Neuronal stem cell (in vitro differentiated cells): ENCODE measurements around the gene KLK11.

ENCODE experiments used
- DNase-seq: peaks from one replicate; pipeline ENCODE4 v3.0.0-alpha.2; 2013; ENCODE audit warnings: low spot score
- H2AFZ ChIP-seq: one replicate; pipeline ENCODE4 v1.6.1; 2013; ENCODE audit warnings: mild to moderate bottlenecking, low read length, inconsistent platforms
- H2AK5ac ChIP-seq: 2 replicates; pipeline ENCODE4 v1.6.1; 2013; ENCODE audit warnings: low read depth, mild to moderate bottlenecking, inconsistent platforms, low read length, moderate library complexity, mixed read lengths
- H2BK120ac ChIP-seq: 2 replicates; pipeline ENCODE4 v1.6.1; 2013; ENCODE audit warnings: low read depth, mild to moderate bottlenecking, inconsistent platforms, low read length, moderate library complexity, mixed read lengths
- H2BK12ac ChIP-seq: one replicate; pipeline ENCODE4 v1.6.1; 2013; ENCODE audit warnings: low read length, inconsistent platforms
- H2BK15ac ChIP-seq: 2 replicates; pipeline ENCODE4 v1.6.1; 2013; ENCODE audit warnings: mild to moderate bottlenecking, low read length, inconsistent platforms, mixed read lengths
- H2BK5ac ChIP-seq: one replicate; pipeline ENCODE4 v1.6.1; 2013; ENCODE audit warnings: inconsistent platforms, mild to moderate bottlenecking, low read length, moderate library complexity
- H3K14ac ChIP-seq: one replicate; pipeline ENCODE4 v1.6.1; 2013; ENCODE audit warnings: low read length, inconsistent platforms
- H3K18ac ChIP-seq: 2 replicates; pipeline ENCODE4 v1.6.1; 2013; ENCODE audit warnings: low read length, inconsistent platforms
- H3K23ac ChIP-seq: 2 replicates; pipeline ENCODE4 v1.6.1; 2013; ENCODE audit warnings: low read depth, mild to moderate bottlenecking, mixed read lengths, low read length, inconsistent platforms; ENCODE audit not compliant: poor library complexity
- H3K27ac ChIP-seq: replicated peaks from 3 replicates; pipeline ENCODE4 v1.5.1; 2013; ENCODE audit warnings: low read length, inconsistent platforms
- H3K27me3 ChIP-seq, 3 experiments: 2 replicates each; pipeline ENCODE4 v1.6.1; 2013; ENCODE audit warnings: low read length in 3 of 3, mild to moderate bottlenecking in 2 of 3, inconsistent platforms in 1 of 3, low read depth in 1 of 3, mixed read lengths in 1 of 3, moderate library complexity in 1 of 3; ENCODE audit not compliant: control insufficient read depth in 3 of 3, insufficient read depth in 3 of 3
- H3K36me3 ChIP-seq, 2 donors: replicated peaks in 1 of 2; 2 replicates each; pipeline ENCODE4 v1.6.1; 2013; ENCODE audit warnings: low read length in 2 of 2; ENCODE audit not compliant: control insufficient read depth in 2 of 2, insufficient read depth in 2 of 2
- H3K4ac ChIP-seq: 2 replicates; pipeline ENCODE4 v1.6.1; 2013; ENCODE audit warnings: inconsistent platforms, mild to moderate bottlenecking, low read length, moderate library complexity
- H3K4me1 ChIP-seq, 2 donors: 1 replicate in 1 of 2; 2 replicates in 1 of 2; pipeline ENCODE4 v1.6.1; 2013; ENCODE audit warnings: low read length in 2 of 2, low read depth in 1 of 2; ENCODE audit not compliant: control insufficient read depth in 2 of 2, insufficient read depth in 1 of 2
- H3K4me2 ChIP-seq: one replicate; pipeline ENCODE4 v1.6.1; 2013; ENCODE audit warnings: mild to moderate bottlenecking, low read length, inconsistent platforms; ENCODE audit not compliant: insufficient read depth, poor library complexity, severe bottlenecking
- H3K4me3 ChIP-seq, 2 donors: 2 replicates each; pipeline ENCODE4 v1.5.1; 2013; ENCODE audit warnings: low read length in 2 of 2, mild to moderate bottlenecking in 2 of 2, inconsistent platforms in 1 of 2, moderate library complexity in 1 of 2
- H3K79me1 ChIP-seq: one replicate; pipeline ENCODE4 v1.6.1; 2013; ENCODE audit warnings: low read depth, mild to moderate bottlenecking, inconsistent platforms, low read length, moderate library complexity
- H3K9ac ChIP-seq: one replicate; pipeline ENCODE4 v1.6.1; 2013; ENCODE audit warnings: mild to moderate bottlenecking, low read depth, low read length, inconsistent platforms; ENCODE audit not compliant: poor library complexity
- H3K9me3 ChIP-seq, 2 donors: replicated peaks in 1 of 2; 2 replicates each; pipeline versions ENCODE3 to v1.6.1; 2013; ENCODE audit warnings: low read length in 2 of 2, mild to moderate bottlenecking in 2 of 2, inconsistent platforms in 1 of 2, low read depth in 1 of 2, mixed read lengths in 1 of 2, moderate library complexity in 1 of 2; ENCODE audit not compliant: control insufficient read depth in 2 of 2, insufficient read depth in 1 of 2
- H4K8ac ChIP-seq: one replicate; pipeline ENCODE4 v1.6.1; 2013; ENCODE audit warnings: low read depth, mild to moderate bottlenecking, inconsistent platforms, low read length, moderate library complexity
- H4K91ac ChIP-seq: one replicate; pipeline ENCODE4 v1.6.1; 2013; ENCODE audit warnings: low read length, low read depth, mild to moderate bottlenecking, inconsistent platforms; ENCODE audit not compliant: poor library complexity
- WGBS, 2 donors: extraction: QIAGEN DNeasy Blood & Tissue Kit; methylation state at CpG; one replicate each; pipeline ENCODE4 v1.1.7; 2013; ENCODE audit warnings: missing lambda C conversion rate in 2 of 2, mixed read lengths in 1 of 2; ENCODE audit not compliant: insufficient read length in 2 of 2, insufficient replicate concordance in 1 of 2; ENCODE audit errors: extremely low coverage in 2 of 2; 5-methylcytosine and 5-hydroxymethylcytosine counted together

KLK11 gene

DNA sequence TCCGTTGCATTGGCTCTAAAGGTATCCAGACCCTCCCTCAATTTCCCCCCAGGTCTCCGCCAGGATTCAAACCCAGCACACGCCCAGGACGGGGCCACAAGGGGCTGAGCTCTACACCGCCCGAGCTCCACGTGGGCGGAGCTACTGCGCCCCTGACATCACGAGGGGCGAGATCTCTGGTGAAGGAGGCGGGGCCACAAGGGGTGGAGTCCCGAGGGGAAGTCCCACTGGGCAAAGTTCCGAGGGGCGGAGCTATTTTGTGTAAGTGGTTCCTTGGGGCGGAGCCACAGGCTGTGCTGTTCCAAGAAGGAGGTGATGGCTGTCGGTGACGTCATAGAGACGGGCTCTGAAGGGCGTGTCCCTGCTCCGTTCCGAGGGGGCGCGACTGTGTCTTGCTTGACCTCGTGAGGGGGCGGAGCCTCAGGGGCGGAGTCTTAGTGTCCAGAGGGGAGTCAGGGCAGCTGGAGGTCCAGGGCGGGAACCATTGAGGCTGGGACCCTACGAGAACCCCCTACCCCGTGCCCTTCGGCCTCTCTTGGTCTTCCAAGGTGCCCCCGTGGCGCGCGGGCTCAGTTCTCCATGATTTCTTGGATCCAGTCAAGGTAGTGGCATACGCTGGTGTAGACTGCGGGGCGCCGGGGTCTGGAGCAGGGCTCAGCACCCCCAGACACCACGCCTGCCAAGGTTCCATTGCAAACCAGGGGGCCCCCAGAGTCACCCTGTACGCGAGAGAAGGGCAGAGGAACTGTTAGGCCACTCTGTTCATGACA is 23.7 kb downstream of the KLK11 start:
- Histone ChIP-seq H2BK120ac (peak overlapping the region; percentile 69), H2AK5ac (peak overlapping the region; percentile 76), H3K9ac (no peak overlapping the region), H3K18ac (peak overlapping the region; percentile 78), H3K14ac (no peak overlapping the region), H2BK12ac (peak overlapping the region; percentile 63), H3K4me1 (peaks cover 0 to 8% of the 10 kb centered on the region in 2 donors), H3K36me3 (no peaks in the 10 kb centered on the region), H3K4ac (no peak overlapping the region), H3K27ac (no peak overlapping the region), H3K23ac (peak overlapping the region; percentile 60), H3K27me3 (peaks cover 0 to 8% (median 0%) of the 10 kb centered on the region in 3 experiments), H2AFZ (no peak overlapping the region), H3K79me1 (no peaks in the 10 kb centered on the region), H3K4me2 (no peak overlapping the region), H4K91ac (no peak overlapping the region), H3K4me3 (no peak overlapping the region), H2BK5ac (no peak overlapping the region), H3K9me3 (no peaks in the 10 kb centered on the region), H2BK15ac (peak overlapping the region; percentile 91), H4K8ac (no peak overlapping the region)
- peak; percentile 42 for DNase-seq
- no CpG with 5 or more reads among the region's 42 CpGs for WGBS, 2 donors

DNA sequence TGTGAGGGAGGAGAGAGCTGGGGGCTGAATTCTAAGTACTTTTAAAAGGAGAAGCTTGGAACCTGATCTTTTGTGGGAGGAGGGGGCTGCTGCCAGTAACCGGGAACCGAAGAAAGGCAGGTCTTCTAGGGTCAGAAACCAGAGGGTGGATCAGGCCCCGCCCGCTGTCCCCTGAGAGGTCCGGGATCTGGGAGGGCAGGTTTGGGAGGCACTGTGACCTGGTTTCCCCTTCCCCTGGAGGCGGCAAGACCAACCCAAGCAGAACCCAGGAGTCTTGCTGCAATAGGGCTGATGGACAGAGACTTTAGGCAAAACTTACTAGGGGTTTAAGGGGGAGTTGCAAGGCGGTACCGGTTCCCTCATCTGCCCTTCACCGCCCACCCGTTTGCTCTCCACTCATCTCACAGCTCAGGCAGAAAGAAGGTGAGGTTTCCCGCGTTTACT is 24.3 kb downstream of the KLK11 start:
- Histone ChIP-seq H2BK15ac (no peak overlapping the region), H2AK5ac (peak overlapping the region; percentile 76), H3K23ac (no peak overlapping the region), H3K4me2 (no peak overlapping the region), H3K4me3 (no peak overlapping the region), H2BK12ac (no peak overlapping the region), H3K27me3 (peaks cover 0 to 8% (median 0%) of the 10 kb centered on the region in 3 experiments), H2BK120ac (no peak overlapping the region), H3K27ac (no peak overlapping the region), H3K9ac (no peak overlapping the region), H3K4ac (no peak overlapping the region), H3K14ac (no peak overlapping the region), H3K4me1 (peaks cover 0 to 8% of the 10 kb centered on the region in 2 donors), H4K8ac (no peak overlapping the region), H3K18ac (no peak overlapping the region), H2AFZ (no peak overlapping the region), H3K79me1 (no peaks in the 10 kb centered on the region), H4K91ac (no peak overlapping the region), H2BK5ac (no peak overlapping the region), H3K36me3 (no peaks in the 10 kb centered on the region), H3K9me3 (no peaks in the 10 kb centered on the region)
- DNase-seq = no peak
- no CpG with 5 or more reads among the region's 12 CpGs for WGBS, 2 donors

GRCh38 chr19:51001515-51001914 is 24.9 kb downstream of the KLK11 start, which contains the start of gene KLK8:
TSS of gene KLK8 (minus strand) at chr19:51001604. CDS start at chr19:51001167, 437 bp downstream.
- peak within 1 kb of the TSS; percentile 78 for H3K18ac ChIP-seq
- peaks cover 0 to 8% (median 0%) of the 10 kb centered on the region in 3 experiments for H3K27me3 ChIP-seq
- peak within 1 kb of the TSS; percentile 15 for H4K91ac ChIP-seq
- no peaks in the 10 kb centered on the region for H3K9me3 ChIP-seq
- H3K36me3 ChIP-seq = no peaks in the 10 kb centered on the region
- no peaks in the 10 kb centered on the region for H3K79me1 ChIP-seq
- H3K4me3 ChIP-seq = no peak within 1 kb of the TSS
- H2BK12ac ChIP-seq = peak within 1 kb of the TSS; percentile 91
- H3K4ac ChIP-seq = no peak within 1 kb of the TSS
- H2BK120ac ChIP-seq = peak within 1 kb of the TSS; percentile 90
- peak within 1 kb of the TSS; percentile 30 for H3K4me2 ChIP-seq
- H3K27ac ChIP-seq = no peak within 1 kb of the TSS
- peak within 1 kb of the TSS; percentile 90 for H2AK5ac ChIP-seq
- peaks cover 0 to 8% of the 10 kb centered on the region in 2 donors for H3K4me1 ChIP-seq
- H4K8ac ChIP-seq = peak within 1 kb of the TSS; percentile 92
- peak within 1 kb of the TSS; percentile 60 for H3K23ac ChIP-seq
- no peak for DNase-seq
- no peak within 1 kb of the TSS for H3K9ac ChIP-seq
- no CpG with 5 or more reads among the region's 7 CpGs for WGBS, 2 donors
- H2AFZ ChIP-seq = no peak within 1 kb of the TSS
- peak within 1 kb of the TSS; percentile 91 for H2BK15ac ChIP-seq
- H3K14ac ChIP-seq = no peak within 1 kb of the TSS
- no peak within 1 kb of the TSS for H2BK5ac ChIP-seq

DNA sequence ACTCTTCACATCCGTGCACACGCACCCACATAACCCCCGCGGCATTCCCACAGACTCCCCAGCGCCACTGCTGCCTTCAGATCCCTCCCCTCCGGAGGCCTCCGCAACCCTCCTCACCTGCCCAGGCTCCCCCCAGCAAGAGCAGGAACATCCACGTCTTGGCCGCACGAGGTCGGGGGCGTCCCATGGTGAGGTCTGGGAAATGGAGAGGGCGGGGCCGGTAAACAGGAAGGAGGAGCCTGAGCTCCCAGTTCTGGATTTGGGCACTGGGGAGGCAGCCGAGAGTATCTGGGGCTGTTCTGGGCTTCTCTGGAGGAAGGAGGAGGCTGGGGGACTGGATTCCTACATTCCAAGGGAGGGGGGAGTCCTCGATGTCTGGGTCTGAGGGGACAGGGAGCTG is 25.4 kb downstream of the KLK11 start:
- Histone ChIP-seq H2AK5ac (peak overlapping the region; percentile 90), H2AFZ (no peak overlapping the region), H2BK15ac (peak overlapping the region; percentile 60), H3K27ac (no peak overlapping the region), H3K4me2 (peak overlapping the region; percentile 30), H2BK5ac (no peak overlapping the region), H3K4ac (no peak overlapping the region), H3K27me3 (peaks cover 0 to 5% (median 0%) of the 10 kb centered on the region in 3 experiments), H2BK120ac (peak overlapping the region; percentile 90), H4K8ac (peak overlapping the region; percentile 92), H3K4me3 (no peak overlapping the region), H2BK12ac (peak overlapping the region; percentile 91), H3K9me3 (no peaks in the 10 kb centered on the region), H3K36me3 (no peaks in the 10 kb centered on the region), H3K23ac (no peak overlapping the region), H3K79me1 (no peaks in the 10 kb centered on the region), H3K4me1 (peaks cover 0 to 8% of the 10 kb centered on the region in 2 donors), H3K18ac (peak overlapping the region; percentile 1), H3K9ac (no peak overlapping the region), H3K14ac (no peak overlapping the region), H4K91ac (peak overlapping the region; percentile 15)
- WGBS, 2 donors = no CpG with 5 or more reads among the region's 16 CpGs
- no peak for DNase-seq
